ENCODE results near the gene MLIP. TPM values are rescaled to one million over a fixed set of nuclear protein-coding genes. Genes with fewer than 3 reads are reported as not detected.

The MLIP gene
- total RNA-seq, 2 experiments from 2014 or later, result not detected

DNA sequence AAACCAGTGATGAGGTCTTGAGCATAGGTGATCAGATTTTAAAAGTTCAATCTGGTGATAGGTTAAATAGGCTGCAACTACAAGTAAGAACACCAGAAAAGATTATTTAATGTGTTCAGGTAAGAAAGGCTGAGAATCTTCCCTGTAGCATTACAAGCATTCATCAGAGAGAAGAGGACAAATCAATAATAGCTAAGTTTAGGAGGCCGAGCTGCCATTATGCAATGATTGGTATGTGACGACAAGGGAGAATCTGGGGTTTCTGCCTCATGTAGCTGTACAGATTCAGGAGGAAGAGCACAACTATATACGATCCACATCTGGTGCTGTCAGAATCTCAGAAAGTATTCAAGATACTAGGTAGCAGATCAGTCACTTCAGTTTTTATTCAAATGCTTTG, 21.9 kb downstream of the MLIP start:
- no peaks in the 10 kb centered on the region for H4K20me1 ChIP-seq (ENCODE audit: insufficient read depth, low read length)
- H3K4me3 ChIP-seq (ENCODE audit: low read depth, low read length, poor library complexity, severe bottlenecking), result no peak overlapping the region
- no peak overlapping the region for H3K27ac ChIP-seq (ENCODE audit: low read depth, low read length, poor library complexity, severe bottlenecking)
- no peaks in the 10 kb centered on the region for H3K9me2 ChIP-seq (ENCODE audit: insufficient read depth, low read length)
- intact Hi-C loops (cut with micrococcal nuclease; ENCODE audit: unreplicated experiment), result no loop called here
- H3K4me1 ChIP-seq (ENCODE audit: insufficient read depth, low read length, poor library complexity, severe bottlenecking), result no peaks in the 10 kb centered on the region
- no peaks in the 10 kb centered on the region for H3K9me3 ChIP-seq (ENCODE audit: low read length)
- no peaks in the 10 kb centered on the region for H3K79me2 ChIP-seq (ENCODE audit: insufficient read depth, low read depth, low read length)
- no peak overlapping the region for H3K4me2 ChIP-seq (ENCODE audit: low read length)
- no TSS peak for BruUV-seq (replicated peaks)
- H2AFZ ChIP-seq (ENCODE audit: low read length), result no peak overlapping the region
- ChIA-PET CTCF (ENCODE audit: unreplicated experiment) (no interaction called here), POLR2A (no interaction called here)
- H3K36me3 ChIP-seq (ENCODE audit: insufficient read depth, low read length), result no peaks in the 10 kb centered on the region
- no peak for DNase-seq (ENCODE audit: low spot score)
- TF ChIP-seq EZH2phosphoT487 (IDR thresholded peaks at IDR 0.05; ENCODE audit: borderline replicate concordance, low read depth, low read length), result no peak
- TF ChIP-seq, protein P1, sequence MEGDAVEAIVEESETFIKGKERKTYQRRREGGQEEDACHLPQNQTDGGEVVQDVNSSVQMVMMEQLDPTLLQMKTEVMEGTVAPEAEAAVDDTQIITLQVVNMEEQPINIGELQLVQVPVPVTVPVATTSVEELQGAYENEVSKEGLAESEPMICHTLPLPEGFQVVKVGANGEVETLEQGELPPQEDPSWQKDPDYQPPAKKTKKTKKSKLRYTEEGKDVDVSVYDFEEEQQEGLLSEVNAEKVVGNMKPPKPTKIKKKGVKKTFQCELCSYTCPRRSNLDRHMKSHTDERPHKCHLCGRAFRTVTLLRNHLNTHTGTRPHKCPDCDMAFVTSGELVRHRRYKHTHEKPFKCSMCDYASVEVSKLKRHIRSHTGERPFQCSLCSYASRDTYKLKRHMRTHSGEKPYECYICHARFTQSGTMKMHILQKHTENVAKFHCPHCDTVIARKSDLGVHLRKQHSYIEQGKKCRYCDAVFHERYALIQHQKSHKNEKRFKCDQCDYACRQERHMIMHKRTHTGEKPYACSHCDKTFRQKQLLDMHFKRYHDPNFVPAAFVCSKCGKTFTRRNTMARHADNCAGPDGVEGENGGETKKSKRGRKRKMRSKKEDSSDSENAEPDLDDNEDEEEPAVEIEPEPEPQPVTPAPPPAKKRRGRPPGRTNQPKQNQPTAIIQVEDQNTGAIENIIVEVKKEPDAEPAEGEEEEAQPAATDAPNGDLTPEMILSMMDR (conservative IDR thresholded peaks at IDR 0.05; ENCODE audit: low read length), result no peak

DNA sequence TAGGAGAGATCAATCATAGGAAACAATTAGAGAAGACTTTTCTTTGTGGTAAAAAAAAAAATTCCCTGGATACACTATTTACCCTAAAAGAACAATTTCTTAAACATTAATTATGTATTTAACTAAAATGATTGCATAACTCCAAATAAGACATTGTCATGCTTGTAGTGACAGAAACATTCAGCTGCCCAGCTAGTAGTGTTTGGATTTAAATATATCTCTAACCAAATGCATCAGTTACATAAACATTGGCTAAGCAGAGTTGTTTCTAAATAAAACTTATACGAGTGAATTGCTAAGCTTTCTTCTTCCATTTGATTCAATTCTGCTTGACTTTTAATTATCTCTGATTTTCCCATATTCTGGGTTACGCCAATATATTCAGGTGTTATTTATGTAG, 23.7 kb downstream of the MLIP start:
- POLR2A ChIA-PET, result no interaction called here
- no peak overlapping the region for H3K27ac ChIP-seq (ENCODE audit: low read depth, low read length, poor library complexity, severe bottlenecking)

DNA sequence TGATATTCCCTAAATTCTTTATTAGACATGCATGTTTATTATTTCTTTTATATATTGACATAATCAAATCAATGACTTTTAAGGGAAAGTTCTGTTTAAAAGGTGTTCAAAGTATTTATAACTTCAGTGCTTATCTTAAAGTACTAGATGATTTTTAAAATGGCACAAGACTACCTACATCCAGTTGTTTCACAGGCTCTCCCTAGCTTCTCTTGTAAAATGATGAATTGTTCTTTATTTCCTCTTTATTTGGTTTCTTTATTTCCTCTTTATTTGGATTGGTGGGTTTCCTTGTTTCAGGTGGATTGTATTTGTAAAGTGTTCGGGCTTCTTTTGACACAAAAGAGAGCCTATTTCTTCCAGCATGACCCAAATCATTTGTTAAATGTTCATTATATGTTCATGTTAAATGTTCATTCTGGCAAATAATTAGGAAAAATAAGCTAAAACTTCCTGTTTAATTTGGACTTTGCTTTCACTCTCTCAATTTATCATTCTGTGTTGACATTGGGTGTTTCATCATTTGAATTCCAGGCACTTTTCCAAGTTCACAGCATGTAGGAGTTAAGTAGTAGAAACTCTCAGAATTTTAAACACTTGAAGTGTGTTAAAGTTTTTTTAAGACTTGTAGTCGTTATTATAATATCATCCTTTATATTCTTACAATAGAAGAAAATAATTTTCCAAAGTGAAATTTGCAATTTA, 24.6 kb downstream of the MLIP start:
- Histone ChIP-seq H3K36me3 (ENCODE audit: insufficient read depth, low read length) (no peaks in the 10 kb centered on the region), H4K20me1 (ENCODE audit: insufficient read depth, low read length) (no peaks in the 10 kb centered on the region), H3K4me1 (ENCODE audit: insufficient read depth, low read length, poor library complexity, severe bottlenecking) (no peaks in the 10 kb centered on the region), H3K4me2 (ENCODE audit: low read length) (no peak overlapping the region), H3K9me3 (ENCODE audit: low read length) (no peaks in the 10 kb centered on the region), H2AFZ (ENCODE audit: low read length) (no peak overlapping the region), H3K4me3 (ENCODE audit: low read depth, low read length, poor library complexity, severe bottlenecking) (no peak overlapping the region), H3K27ac (ENCODE audit: low read depth, low read length, poor library complexity, severe bottlenecking) (no peak overlapping the region), H3K9me2 (ENCODE audit: insufficient read depth, low read length) (no peaks in the 10 kb centered on the region), H3K79me2 (ENCODE audit: insufficient read depth, low read depth, low read length) (no peaks in the 10 kb centered on the region)
- DNase-seq (ENCODE audit: low spot score), result no peak
- TF ChIP-seq EZH2phosphoT487 (IDR thresholded peaks at IDR 0.05; ENCODE audit: borderline replicate concordance, low read depth, low read length), result no peak
- TF ChIP-seq, protein P1 (conservative IDR thresholded peaks at IDR 0.05; ENCODE audit: low read length), result no peak
- BruUV-seq (replicated peaks), result no TSS peak
- POLR2A ChIA-PET, result interaction anchor here (0.6 to 0.7 kb wide), 2 partner anchors 9 to 479 kb away, joined by 3 to 4 read pairs; no protein-coding TSS in a partner anchor
- intact Hi-C loops (cut with micrococcal nuclease; ENCODE audit: unreplicated experiment), result no loop called here
- CTCF ChIA-PET (ENCODE audit: unreplicated experiment), result no interaction called here

More for the DNA sequence above, 23.7 kb downstream of the MLIP start:
- no peaks in the 10 kb centered on the region for H3K79me2 ChIP-seq (ENCODE audit: insufficient read depth, low read depth, low read length)
- CTCF ChIA-PET (ENCODE audit: unreplicated experiment), result no interaction called here
- H4K20me1 ChIP-seq (ENCODE audit: insufficient read depth, low read length), result no peaks in the 10 kb centered on the region
- no peaks in the 10 kb centered on the region for H3K9me2 ChIP-seq (ENCODE audit: insufficient read depth, low read length)
- DNase-seq (ENCODE audit: low spot score), result no peak
- H3K9me3 ChIP-seq (ENCODE audit: low read length), result no peaks in the 10 kb centered on the region
- intact Hi-C loops (cut with micrococcal nuclease; ENCODE audit: unreplicated experiment), result no loop called here
- TF ChIP-seq, protein P1 (conservative IDR thresholded peaks at IDR 0.05; ENCODE audit: low read length), result no peak
- TF ChIP-seq EZH2phosphoT487 (IDR thresholded peaks at IDR 0.05; ENCODE audit: borderline replicate concordance, low read depth, low read length), result no peak
- H3K4me1 ChIP-seq (ENCODE audit: insufficient read depth, low read length, poor library complexity, severe bottlenecking), result no peaks in the 10 kb centered on the region
- H3K36me3 ChIP-seq (ENCODE audit: insufficient read depth, low read length), result no peaks in the 10 kb centered on the region
- H3K4me2 ChIP-seq (ENCODE audit: low read length), result no peak overlapping the region
- no peak overlapping the region for H3K4me3 ChIP-seq (ENCODE audit: low read depth, low read length, poor library complexity, severe bottlenecking)
- H2AFZ ChIP-seq (ENCODE audit: low read length), result no peak overlapping the region
- BruUV-seq (replicated peaks), result no TSS peak
